ENCODE results near the gene ELOF1.

The ELOF1 gene

GRCh38 chr19:11534538-11534937, 24.5 kb downstream of the ELOF1 start:
- no peak for DNase-seq

- DNase-seq, result peak; percentile 45
Observed at GRCh38 chr19:11530432-11530831, 28.6 kb downstream of the ELOF1 start.

- peak; percentile 96 for DNase-seq
Observed at GRCh38 chr19:11528551-11529341, 30.3 kb downstream of the ELOF1 start, which contains the start of gene ECSIT. Gene ECSIT (minus strand): TSS chr19:11529134. CDS start chr19:11519170, 9,964 bp downstream.

- DNase-seq, result no peak
Observed at GRCh38 chr19:11519138-11519537, 39.9 kb downstream of the ELOF1 start.

- no peak for DNase-seq
Observed at GRCh38 chr19:11513946-11514345, 45.1 kb downstream of the ELOF1 start.

- DNase-seq, result no peak
Observed at GRCh38 chr19:11510444-11510843, 48.6 kb downstream of the ELOF1 start.

- no peak for DNase-seq
Observed at GRCh38 chr19:11507370-11508078, 51.5 kb downstream of the ELOF1 start.

GRCh38 chr19:11506967-11507366, 52.1 kb downstream of the ELOF1 start:
- no peak for DNase-seq

GRCh38 chr19:11506101-11506555, 52.9 kb downstream of the ELOF1 start:
- DNase-seq, result no peak

GRCh38 chr19:11505504-11506100, 53.4 kb downstream of the ELOF1 start, which contains the start of gene ZNF653:
Gene ZNF653 (minus strand): TSS chr19:11505839. CDS start chr19:11505786, 53 bp downstream.
- peak; percentile 96 for DNase-seq

GRCh38 chr19:11505032-11505503, 54.0 kb downstream of the ELOF1 start:
- peak; percentile 98 for DNase-seq

- no peak for DNase-seq
Observed at GRCh38 chr19:11504502-11505031, 54.5 kb downstream of the ELOF1 start.
